Suprapubic skin (tissue), 4 donors: ENCODE data around the gene CACNA2D4.

Experiments
- CTCF ChIP-seq, 2 donors: fragments of 200-600 bp in 1 of 2; fragments of 450-650 bp in 1 of 2; sonication (generic) in 1 of 2; IDR thresholded peaks; one replicate each; pipeline ENCODE4 v1.5.1; 2016 to 2019; ENCODE audit warnings: antibody characterized with exemption in 2 of 2, mild to moderate bottlenecking in 1 of 2, moderate library complexity in 1 of 2
- POLR2A ChIP-seq, 2 donors: fragments of 450-650 bp; IDR thresholded peaks; one replicate each; pipeline ENCODE4 v1.6.1; 2017; ENCODE audit warnings: antibody characterized with exemption in 2 of 2, mild to moderate bottlenecking in 2 of 2, moderate library complexity in 2 of 2
- POLR2AphosphoS5 ChIP-seq, 3 donors: sonication (generic); formaldehyde crosslinking; IDR thresholded peaks; one replicate each; pipeline ENCODE4 v1.6.1; 2017; ENCODE audit warnings: antibody characterized with exemption in 3 of 3

DNA sequence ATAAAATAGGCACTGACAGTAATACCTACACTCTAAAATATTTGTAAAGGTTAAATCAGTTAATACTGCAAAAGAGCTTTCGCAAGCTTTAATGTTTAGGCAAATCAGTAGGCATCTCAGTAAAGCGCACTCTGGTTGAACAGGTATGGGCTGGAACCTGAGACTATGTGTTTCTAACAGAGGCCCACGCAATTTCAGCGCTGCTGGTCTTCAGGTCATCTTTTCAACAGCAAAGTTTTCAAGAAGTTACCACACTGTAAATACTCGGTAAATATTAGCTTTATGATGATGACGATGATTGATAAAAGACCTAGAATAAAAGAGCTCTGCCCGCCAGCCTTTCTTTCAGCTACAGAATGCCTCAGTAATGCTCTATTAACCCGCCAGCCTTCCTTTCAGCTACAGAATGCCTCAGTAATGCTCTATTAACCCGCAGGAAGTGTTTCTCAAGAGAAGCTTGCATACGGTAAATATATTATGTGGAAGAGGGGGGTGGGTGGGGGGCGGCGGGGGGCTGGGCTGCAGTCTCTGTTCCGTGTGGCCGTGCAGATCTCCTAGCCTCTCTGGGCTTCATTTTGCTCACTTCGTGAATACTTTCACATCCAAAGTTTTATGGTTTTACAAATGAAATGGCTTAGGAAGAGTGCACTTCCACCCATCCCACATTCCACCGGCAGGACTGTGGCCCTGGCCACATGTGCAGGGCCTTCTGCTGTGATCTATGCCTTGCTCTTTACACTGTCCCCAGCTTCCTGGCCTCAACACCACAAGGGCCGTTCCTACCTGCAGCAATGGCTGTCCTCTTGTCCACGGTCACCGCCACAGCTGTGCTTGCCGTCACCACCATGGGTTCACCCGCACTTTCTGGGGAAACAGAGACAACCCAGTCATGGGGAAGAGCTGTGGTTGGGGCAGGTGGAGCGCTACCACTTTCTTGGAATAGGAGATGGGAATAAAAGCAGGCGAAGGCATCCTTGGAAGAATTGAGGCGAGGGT, 78.2 kb downstream of the CACNA2D4 start:
- no peak for TF ChIP-seq CTCF (IDR thresholded peaks at IDR 0.05)
- no peak for TF ChIP-seq POLR2A (IDR thresholded peaks at IDR 0.05)
- TF ChIP-seq POLR2AphosphoS5 (IDR thresholded peaks at IDR 0.05) = no peak
